HAP-1 (cell line): ENCODE results near the gene TOR1AIP2.

Source experiments
- DNase-seq, 2 experiments: peaks; one replicate each; pipeline ENCODE4 v3.0.0-alpha.2; 2016 to 2020; ENCODE audit warnings: low spot score in 2 of 2
- H3K27me3 ChIP-seq: fragments of 250-450 bp; sonication (Bioruptor Pico); 2 replicates; pipeline ENCODE4 v1.5.1; 2020; ENCODE audit warnings: low read depth, mild to moderate bottlenecking, moderate library complexity
- H3K36me3 ChIP-seq: fragments of 250-450 bp; sonication (Bioruptor Pico); replicated peaks from 2 replicates; pipeline ENCODE4 v1.5.1; 2020; ENCODE audit warnings: mild to moderate bottlenecking
- H3K4me1 ChIP-seq: fragments of 250-450 bp; sonication (Bioruptor Pico); 2 replicates; pipeline ENCODE4 v1.5.1; 2020; ENCODE audit warnings: mild to moderate bottlenecking
- H3K4me3 ChIP-seq: fragments of 250-450 bp; sonication (Bioruptor Pico); 2 replicates; pipeline ENCODE4 v1.5.1; 2020; ENCODE audit warnings: mild to moderate bottlenecking, moderate library complexity
- H3K9me3 ChIP-seq: fragments of 250-450 bp; sonication (Bioruptor Pico); 2 replicates; pipeline ENCODE4 v1.5.1; 2020; ENCODE audit warnings: mild to moderate bottlenecking, moderate library complexity
- in situ Hi-C: fragments of 300-500 bp; cut with MboI; formaldehyde crosslinking; loops from 3 replicates; pipeline ENCODE4 v1.14.3; 2020; ENCODE audit warnings: low sequenced_read_pairs, inconsistent platforms, mixed read lengths

Gene TOR1AIP2

GRCh38 chr1:179826626-179827280 is 50.9 kb downstream of the TOR1AIP2 start:
- Histone ChIP-seq H3K36me3 (no peaks in the 10 kb centered on the region), H3K4me1 (no peaks in the 10 kb centered on the region), H3K9me3 (no peaks in the 10 kb centered on the region), H3K27me3 (no peaks in the 10 kb centered on the region), H3K4me3 (no peak overlapping the region)
- DNase-seq = no peak
- in situ Hi-C loops = no loop called here

- H3K9me3 ChIP-seq = no peaks in the 10 kb centered on the region
- H3K27me3 ChIP-seq = no peaks in the 10 kb centered on the region
- H3K4me3 ChIP-seq = no peak overlapping the region
- no peak for DNase-seq
- no peaks in the 10 kb centered on the region for H3K4me1 ChIP-seq
- no peaks in the 10 kb centered on the region for H3K36me3 ChIP-seq
- in situ Hi-C loops = no loop called here
Observed at GRCh38 chr1:179825798-179826460, 51.7 kb downstream of the TOR1AIP2 start.

- Histone ChIP-seq H3K4me1 (no peaks in the 10 kb centered on the region), H3K9me3 (no peaks in the 10 kb centered on the region), H3K4me3 (no peak overlapping the region), H3K27me3 (no peaks in the 10 kb centered on the region), H3K36me3 (no peaks in the 10 kb centered on the region)
- in situ Hi-C loops = no loop called here
- no peak for DNase-seq
Observed at GRCh38 chr1:179825206-179825605, 52.4 kb downstream of the TOR1AIP2 start.

- no peak for DNase-seq
- in situ Hi-C loops = no loop called here
- Histone ChIP-seq H3K4me1 (no peaks in the 10 kb centered on the region), H3K9me3 (no peaks in the 10 kb centered on the region), H3K27me3 (no peaks in the 10 kb centered on the region), H3K36me3 (no peaks in the 10 kb centered on the region), H3K4me3 (no peak overlapping the region)
Observed at GRCh38 chr1:179824265-179824664, 53.3 kb downstream of the TOR1AIP2 start.

- DNase-seq = no peak
- no peaks in the 10 kb centered on the region for H3K27me3 ChIP-seq
- in situ Hi-C loops = no loop called here
- H3K4me3 ChIP-seq = no peak overlapping the region
- H3K4me1 ChIP-seq = no peaks in the 10 kb centered on the region
- H3K9me3 ChIP-seq = no peaks in the 10 kb centered on the region
- H3K36me3 ChIP-seq = no peaks in the 10 kb centered on the region
Observed at GRCh38 chr1:179823693-179824092, 53.9 kb downstream of the TOR1AIP2 start.

GRCh38 chr1:179822065-179822464 is 55.5 kb downstream of the TOR1AIP2 start:
- H3K27me3 ChIP-seq = no peaks in the 10 kb centered on the region
- H3K36me3 ChIP-seq = no peaks in the 10 kb centered on the region
- in situ Hi-C loops = no loop called here
- H3K9me3 ChIP-seq = no peaks in the 10 kb centered on the region
- DNase-seq = no peak
- no peak overlapping the region for H3K4me3 ChIP-seq
- no peaks in the 10 kb centered on the region for H3K4me1 ChIP-seq

GRCh38 chr1:179821524-179821923 is 56.1 kb downstream of the TOR1AIP2 start:
- H3K4me3 ChIP-seq = no peak overlapping the region
- in situ Hi-C loops = no loop called here
- H3K4me1 ChIP-seq = no peaks in the 10 kb centered on the region
- no peaks in the 10 kb centered on the region for H3K27me3 ChIP-seq
- no peaks in the 10 kb centered on the region for H3K36me3 ChIP-seq
- H3K9me3 ChIP-seq = no peaks in the 10 kb centered on the region
- DNase-seq = no peak

- no peaks in the 10 kb centered on the region for H3K36me3 ChIP-seq
- H3K9me3 ChIP-seq = no peaks in the 10 kb centered on the region
- no peak for DNase-seq
- no peaks in the 10 kb centered on the region for H3K27me3 ChIP-seq
- in situ Hi-C loops = no loop called here
- peaks cover 2% of the 10 kb centered on the region; the same call in 1 of the 2 replicates for H3K4me1 ChIP-seq
- H3K4me3 ChIP-seq = no peak overlapping the region
Observed at GRCh38 chr1:179820226-179820970, 57.2 kb downstream of the TOR1AIP2 start.

GRCh38 chr1:179818743-179819173 is 58.8 kb downstream of the TOR1AIP2 start:
- in situ Hi-C loops = loop anchor here (5.0 kb wide), 1 partner anchor 106 kb away; no protein-coding TSS in a partner anchor
- H3K27me3 ChIP-seq = no peaks in the 10 kb centered on the region

GRCh38 chr1:179818260-179818659 is 59.3 kb downstream of the TOR1AIP2 start:
- in situ Hi-C loops = loop anchor here (5.0 kb wide), 1 partner anchor 106 kb away; no protein-coding TSS in a partner anchor
- no peak overlapping the region for H3K4me3 ChIP-seq

More at GRCh38 chr1:179818743-179819173, 58.8 kb downstream of the TOR1AIP2 start:
- Histone ChIP-seq H3K36me3 (no peaks in the 10 kb centered on the region), H3K4me3 (no peak overlapping the region), H3K9me3 (no peaks in the 10 kb centered on the region), H3K4me1 (peaks cover 5% of the 10 kb centered on the region; the same call in 1 of the 2 replicates)
- no peak for DNase-seq

GRCh38 chr1:179817789-179818188 is 59.8 kb downstream of the TOR1AIP2 start:
- Histone ChIP-seq H3K4me3 (no peak overlapping the region), H3K27me3 (no peaks in the 10 kb centered on the region), H3K4me1 (peaks cover 5% of the 10 kb centered on the region; the same call in 1 of the 2 replicates), H3K9me3 (no peaks in the 10 kb centered on the region), H3K36me3 (no peaks in the 10 kb centered on the region)
- in situ Hi-C loops = loop anchor here (5.0 kb wide), 1 partner anchor 105 kb away; no protein-coding TSS in a partner anchor
- no peak for DNase-seq

More at GRCh38 chr1:179818260-179818659, 59.3 kb downstream of the TOR1AIP2 start:
- DNase-seq = no peak
- Histone ChIP-seq H3K9me3 (no peaks in the 10 kb centered on the region), H3K27me3 (no peaks in the 10 kb centered on the region), H3K4me1 (peaks cover 5% of the 10 kb centered on the region; the same call in 1 of the 2 replicates), H3K36me3 (no peaks in the 10 kb centered on the region)

GRCh38 chr1:179817056-179817455 is 60.5 kb downstream of the TOR1AIP2 start:
- Histone ChIP-seq H3K27me3 (no peaks in the 10 kb centered on the region; the same call in 1 of the 2 replicates), H3K36me3 (no peaks in the 10 kb centered on the region), H3K4me3 (no peak overlapping the region), H3K4me1 (peaks cover 5% of the 10 kb centered on the region; the same call in 1 of the 2 replicates), H3K9me3 (no peaks in the 10 kb centered on the region)
- DNase-seq = no peak
- in situ Hi-C loops = loop anchor here (5.0 kb wide), 1 partner anchor 105 kb away; no protein-coding TSS in a partner anchor

- in situ Hi-C loops = loop anchor here (5.0 kb wide), 1 partner anchor 104 kb away; no protein-coding TSS in a partner anchor
- H3K4me3 ChIP-seq = no peak overlapping the region
- H3K9me3 ChIP-seq = no peaks in the 10 kb centered on the region
- no peaks in the 10 kb centered on the region for H3K36me3 ChIP-seq
- H3K4me1 ChIP-seq = peaks cover 5% of the 10 kb centered on the region; the same call in 1 of the 2 replicates
- H3K27me3 ChIP-seq = peaks cover 4% of the 10 kb centered on the region; the same call in 1 of the 2 replicates
- no peak for DNase-seq
Observed at GRCh38 chr1:179816196-179816960, 61.2 kb downstream of the TOR1AIP2 start.
